ENCODE measurements around the gene SLC9A5.

SLC9A5 gene, protein sequence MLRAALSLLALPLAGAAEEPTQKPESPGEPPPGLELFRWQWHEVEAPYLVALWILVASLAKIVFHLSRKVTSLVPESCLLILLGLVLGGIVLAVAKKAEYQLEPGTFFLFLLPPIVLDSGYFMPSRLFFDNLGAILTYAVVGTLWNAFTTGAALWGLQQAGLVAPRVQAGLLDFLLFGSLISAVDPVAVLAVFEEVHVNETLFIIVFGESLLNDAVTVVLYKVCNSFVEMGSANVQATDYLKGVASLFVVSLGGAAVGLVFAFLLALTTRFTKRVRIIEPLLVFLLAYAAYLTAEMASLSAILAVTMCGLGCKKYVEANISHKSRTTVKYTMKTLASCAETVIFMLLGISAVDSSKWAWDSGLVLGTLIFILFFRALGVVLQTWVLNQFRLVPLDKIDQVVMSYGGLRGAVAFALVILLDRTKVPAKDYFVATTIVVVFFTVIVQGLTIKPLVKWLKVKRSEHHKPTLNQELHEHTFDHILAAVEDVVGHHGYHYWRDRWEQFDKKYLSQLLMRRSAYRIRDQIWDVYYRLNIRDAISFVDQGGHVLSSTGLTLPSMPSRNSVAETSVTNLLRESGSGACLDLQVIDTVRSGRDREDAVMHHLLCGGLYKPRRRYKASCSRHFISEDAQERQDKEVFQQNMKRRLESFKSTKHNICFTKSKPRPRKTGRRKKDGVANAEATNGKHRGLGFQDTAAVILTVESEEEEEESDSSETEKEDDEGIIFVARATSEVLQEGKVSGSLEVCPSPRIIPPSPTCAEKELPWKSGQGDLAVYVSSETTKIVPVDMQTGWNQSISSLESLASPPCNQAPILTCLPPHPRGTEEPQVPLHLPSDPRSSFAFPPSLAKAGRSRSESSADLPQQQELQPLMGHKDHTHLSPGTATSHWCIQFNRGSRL

DNA sequence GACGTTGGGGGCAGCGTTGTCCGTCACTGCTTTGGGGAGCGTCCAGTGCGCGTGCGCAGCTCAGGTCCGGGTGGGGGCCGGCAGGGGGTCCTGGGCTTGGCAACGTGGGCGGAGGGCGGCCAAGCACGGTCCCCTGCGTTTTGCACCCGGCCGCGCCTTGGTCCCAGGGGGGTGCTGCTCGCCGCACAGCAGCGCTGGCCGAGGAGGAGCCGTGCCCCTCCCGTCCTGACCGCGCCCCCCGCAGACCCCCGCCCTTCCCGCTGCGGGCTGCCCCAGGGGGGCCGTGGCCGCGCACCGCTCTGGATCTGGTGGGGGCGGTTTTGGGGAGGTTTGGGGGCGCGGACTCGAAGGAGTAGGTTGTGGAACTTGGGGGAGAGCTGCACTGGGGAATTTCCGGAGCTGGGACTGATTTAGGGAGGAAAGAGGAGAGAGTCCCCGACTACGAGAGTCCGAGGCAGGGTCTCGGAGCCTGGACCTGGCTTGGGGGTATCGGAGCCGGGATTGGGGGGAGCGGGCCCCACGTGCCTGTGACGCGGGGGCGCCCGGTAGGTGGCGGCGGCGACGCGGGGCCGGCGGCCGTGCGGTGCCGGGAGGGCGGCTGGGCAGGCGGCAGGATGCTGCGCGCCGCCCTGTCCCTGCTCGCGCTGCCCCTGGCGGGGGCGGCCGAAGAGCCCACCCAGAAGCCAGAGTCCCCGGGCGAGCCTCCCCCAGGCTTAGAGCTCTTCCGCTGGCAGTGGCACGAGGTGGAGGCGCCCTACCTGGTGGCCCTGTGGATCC is at the start of gene SLC9A5:
Gene SLC9A5 (plus strand): TSS at position 579 of the 777 bp plus-strand sequence. CDS start 36 bp downstream, at position 615.
- Mint-ChIP-seq H3K27ac (peak within 1 kb of the TSS; percentile 88), H3K4me3 (peak within 1 kb of the TSS; percentile 89), H3K4me1 (ENCODE audit: low read depth) (peaks cover 50% of the 10 kb centered on the region), H3K36me3 (ENCODE audit: low read depth) (peaks cover 10% of the 10 kb centered on the region), H3K27me3 (peaks cover 38% of the 10 kb centered on the region), H3K9me3 (no peaks in the 10 kb centered on the region)
- intact Hi-C loops (cut with micrococcal nuclease), result no loop called here

DNA sequence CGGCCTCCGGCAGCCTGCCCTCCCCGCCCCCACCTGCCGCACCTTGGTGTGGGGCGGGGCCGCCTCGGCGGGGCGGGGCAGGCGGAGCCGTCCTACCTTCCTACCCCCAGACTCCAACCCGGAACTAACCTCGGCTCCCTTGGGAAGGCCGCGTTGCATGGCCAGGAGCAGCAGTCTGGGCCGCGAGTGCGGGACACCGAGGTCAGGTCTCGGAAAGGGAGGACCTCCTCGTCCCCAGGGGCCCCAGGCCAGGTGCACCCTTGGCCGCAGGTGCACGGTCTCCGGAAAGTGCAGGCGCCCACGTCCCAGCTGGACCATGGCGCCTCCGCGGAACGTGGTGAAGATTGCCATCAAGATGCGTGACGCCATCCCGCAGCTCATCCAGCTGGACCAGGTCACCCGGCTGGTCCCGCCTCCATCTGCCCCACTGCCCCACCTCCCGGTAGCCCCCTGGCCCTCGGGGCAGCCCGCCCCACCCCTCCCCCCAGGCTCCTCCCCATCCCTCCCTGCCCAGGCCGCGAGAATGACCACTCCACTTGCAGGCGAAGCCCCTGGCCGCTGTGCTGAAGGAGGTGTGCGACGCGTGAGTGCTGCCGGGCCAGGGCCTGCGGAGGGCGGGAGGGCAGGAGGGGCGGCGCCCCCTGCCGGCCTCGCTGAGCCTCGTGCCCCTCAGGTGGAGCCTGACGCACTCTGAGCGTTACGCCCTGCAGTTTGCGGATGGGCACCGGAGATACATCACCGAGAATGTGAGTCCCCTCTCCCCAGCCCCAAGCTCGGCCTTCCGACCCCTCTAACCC is 49.6 kb upstream of the SLC9A5 start, which contains the start of gene ELMO3:
Gene ELMO3 (plus strand): TSS at position 121 of the 797 bp plus-strand sequence. CDS start 196 bp downstream, at position 317.
- H3K36me3 Mint-ChIP-seq (ENCODE audit: low read depth), result peaks cover 95% of the 10 kb centered on the region

GRCh38 chr16:67199808-67200198 is 49.0 kb upstream of the SLC9A5 start:
- intact Hi-C loops (cut with micrococcal nuclease), result loop anchor here (5.0 kb wide), 1 partner anchor 42 kb away; no protein-coding TSS in a partner anchor
- Mint-ChIP-seq H3K27me3 (no peaks in the 10 kb centered on the region), H3K36me3 (ENCODE audit: low read depth) (peaks cover 95% of the 10 kb centered on the region), H3K9me3 (no peaks in the 10 kb centered on the region), H3K4me1 (ENCODE audit: low read depth) (peaks cover 42% of the 10 kb centered on the region), H3K27ac (peak overlapping the region; percentile 23), H3K4me3 (no peak overlapping the region)

More for the DNA sequence above, 49.6 kb upstream of the SLC9A5 start, which contains the start of gene ELMO3:
- Mint-ChIP-seq H3K27ac (peak within 1 kb of the TSS; percentile 70), H3K9me3 (no peaks in the 10 kb centered on the region), H3K4me1 (ENCODE audit: low read depth) (peaks cover 48% of the 10 kb centered on the region), H3K4me3 (no peak within 1 kb of the TSS), H3K27me3 (no peaks in the 10 kb centered on the region)
- intact Hi-C loops (cut with micrococcal nuclease), result loop anchor here (5.0 kb wide), 1 partner anchor 43 kb away; no protein-coding TSS in a partner anchor

GRCh38 chr16:67200491-67200890 is 48.3 kb upstream of the SLC9A5 start:
- H3K27me3 Mint-ChIP-seq, result no peaks in the 10 kb centered on the region
- H3K4me1 Mint-ChIP-seq (ENCODE audit: low read depth), result peaks cover 40% of the 10 kb centered on the region
- no peaks in the 10 kb centered on the region for H3K9me3 Mint-ChIP-seq
- peaks cover 95% of the 10 kb centered on the region for H3K36me3 Mint-ChIP-seq (ENCODE audit: low read depth)
- no peak overlapping the region for H3K27ac Mint-ChIP-seq
- H3K4me3 Mint-ChIP-seq, result no peak overlapping the region
- intact Hi-C loops (cut with micrococcal nuclease), result no loop called here

GRCh38 chr16:67201411-67202345 is 47.1 kb upstream of the SLC9A5 start:
- H3K9me3 Mint-ChIP-seq, result no peaks in the 10 kb centered on the region
- H3K27me3 Mint-ChIP-seq, result no peaks in the 10 kb centered on the region
- H3K36me3 Mint-ChIP-seq (ENCODE audit: low read depth), result peaks cover 95% of the 10 kb centered on the region
- H3K4me3 Mint-ChIP-seq, result no peak overlapping the region
- no peak overlapping the region for H3K27ac Mint-ChIP-seq
- peaks cover 28% of the 10 kb centered on the region for H3K4me1 Mint-ChIP-seq (ENCODE audit: low read depth)
- intact Hi-C loops (cut with micrococcal nuclease), result no loop called here

GRCh38 chr16:67202426-67202825 is 46.4 kb upstream of the SLC9A5 start:
- intact Hi-C loops (cut with micrococcal nuclease), result no loop called here
- Mint-ChIP-seq H3K9me3 (no peaks in the 10 kb centered on the region), H3K27me3 (no peaks in the 10 kb centered on the region)

DNA sequence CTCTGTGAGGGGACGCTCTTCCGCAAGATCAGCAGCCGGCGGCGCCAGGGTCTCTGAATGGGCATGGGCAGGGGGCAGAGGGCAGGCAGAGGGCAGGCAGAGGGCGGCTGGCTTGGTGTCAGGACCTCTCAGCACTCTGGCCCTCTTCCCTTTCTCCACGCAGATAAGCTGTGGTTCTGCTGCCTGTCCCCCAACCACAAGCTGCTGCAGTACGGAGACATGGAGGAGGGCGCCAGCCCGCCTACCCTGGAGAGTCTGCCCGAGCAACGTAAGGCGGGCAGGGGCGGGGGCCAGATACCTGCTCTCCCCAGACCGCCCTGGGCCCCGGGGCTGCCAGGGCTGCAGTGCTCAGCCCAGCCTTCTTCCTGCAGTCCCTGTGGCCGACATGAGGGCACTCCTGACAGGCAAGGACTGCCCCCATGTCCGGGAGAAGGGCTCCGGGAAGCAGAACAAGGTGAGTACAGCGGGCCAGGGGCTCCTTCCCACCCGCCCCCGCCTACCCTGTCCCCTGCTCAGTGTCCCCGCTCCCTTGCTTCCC is 45.8 kb upstream of the SLC9A5 start:
- Mint-ChIP-seq H3K36me3 (ENCODE audit: low read depth) (peaks cover 90% of the 10 kb centered on the region), H3K27me3 (no peaks in the 10 kb centered on the region), H3K9me3 (no peaks in the 10 kb centered on the region), H3K4me3 (no peak overlapping the region), H3K27ac (no peak overlapping the region), H3K4me1 (ENCODE audit: low read depth) (peaks cover 15% of the 10 kb centered on the region)
- intact Hi-C loops (cut with micrococcal nuclease), result no loop called here

More at GRCh38 chr16:67202426-67202825, 46.4 kb upstream of the SLC9A5 start:
- H3K27ac Mint-ChIP-seq, result no peak overlapping the region
- H3K4me1 Mint-ChIP-seq (ENCODE audit: low read depth), result peaks cover 21% of the 10 kb centered on the region
- H3K4me3 Mint-ChIP-seq, result no peak overlapping the region
- peaks cover 95% of the 10 kb centered on the region for H3K36me3 Mint-ChIP-seq (ENCODE audit: low read depth)

DNA sequence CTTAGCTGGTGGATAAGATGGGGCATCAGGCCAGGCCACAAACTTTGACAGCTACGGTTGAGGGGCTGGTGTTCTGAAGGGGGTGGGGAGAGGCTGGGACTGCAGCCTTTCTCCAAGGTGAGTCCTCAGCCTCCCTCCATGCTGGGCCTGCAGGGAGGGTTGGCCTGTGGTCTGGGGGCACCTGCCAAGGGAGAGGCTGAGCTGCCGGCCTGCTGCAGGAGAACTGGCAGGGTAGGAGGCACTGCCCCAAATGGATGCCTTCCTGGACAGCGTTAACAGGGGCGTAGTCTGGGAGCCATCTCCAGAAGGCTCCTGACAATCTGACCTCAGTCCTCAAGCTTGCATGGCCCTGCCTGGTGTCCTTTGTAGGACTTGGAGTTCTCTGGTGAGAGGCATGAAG is 44.7 kb upstream of the SLC9A5 start:
- Mint-ChIP-seq H3K4me1 (ENCODE audit: low read depth) (peaks cover 8% of the 10 kb centered on the region), H3K27me3 (no peaks in the 10 kb centered on the region), H3K4me3 (no peak overlapping the region), H3K36me3 (ENCODE audit: low read depth) (peaks cover 82% of the 10 kb centered on the region), H3K27ac (no peak overlapping the region), H3K9me3 (no peaks in the 10 kb centered on the region)
- intact Hi-C loops (cut with micrococcal nuclease), result no loop called here

DNA sequence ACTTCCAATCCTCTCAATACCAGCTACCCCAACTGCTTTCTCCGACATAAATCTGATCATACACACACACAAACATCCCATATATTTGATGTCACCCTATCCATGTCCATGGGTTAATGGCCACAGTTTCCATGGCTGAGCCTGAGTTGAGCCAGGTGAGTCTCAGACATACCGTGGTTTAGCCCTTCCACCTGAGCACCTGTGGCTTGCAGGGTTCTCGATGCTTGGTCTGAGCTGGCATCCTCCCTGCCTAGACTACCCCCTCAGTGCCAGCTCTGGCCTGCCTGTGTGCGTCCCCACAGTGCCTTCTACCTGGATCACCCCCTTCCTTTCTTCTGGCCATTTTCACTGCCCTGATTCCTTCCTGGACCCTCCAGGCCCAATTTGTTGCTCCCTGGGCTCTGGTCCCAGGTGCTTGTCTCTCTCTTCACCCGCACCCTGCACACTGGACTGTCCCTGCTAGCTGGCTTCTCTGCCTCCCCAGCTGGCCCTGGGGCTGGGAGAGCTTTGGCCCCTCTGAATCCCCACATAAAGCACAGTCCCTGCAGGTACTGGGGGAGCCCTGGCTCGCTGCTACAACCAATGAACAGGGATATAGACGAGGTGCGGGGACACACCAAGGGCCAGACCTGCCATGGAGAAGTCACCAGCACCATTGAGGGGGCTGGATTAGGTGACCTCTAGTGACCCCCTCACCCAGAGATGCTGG is 42.5 kb upstream of the SLC9A5 start:
- H3K36me3 Mint-ChIP-seq (ENCODE audit: low read depth), result peaks cover 74% of the 10 kb centered on the region
- no peaks in the 10 kb centered on the region for H3K27me3 Mint-ChIP-seq
- H3K9me3 Mint-ChIP-seq, result no peaks in the 10 kb centered on the region
- no peaks in the 10 kb centered on the region for H3K4me1 Mint-ChIP-seq (ENCODE audit: low read depth)
- H3K27ac Mint-ChIP-seq, result no peak overlapping the region
- intact Hi-C loops (cut with micrococcal nuclease), result no loop called here
- H3K4me3 Mint-ChIP-seq, result no peak overlapping the region

DNA sequence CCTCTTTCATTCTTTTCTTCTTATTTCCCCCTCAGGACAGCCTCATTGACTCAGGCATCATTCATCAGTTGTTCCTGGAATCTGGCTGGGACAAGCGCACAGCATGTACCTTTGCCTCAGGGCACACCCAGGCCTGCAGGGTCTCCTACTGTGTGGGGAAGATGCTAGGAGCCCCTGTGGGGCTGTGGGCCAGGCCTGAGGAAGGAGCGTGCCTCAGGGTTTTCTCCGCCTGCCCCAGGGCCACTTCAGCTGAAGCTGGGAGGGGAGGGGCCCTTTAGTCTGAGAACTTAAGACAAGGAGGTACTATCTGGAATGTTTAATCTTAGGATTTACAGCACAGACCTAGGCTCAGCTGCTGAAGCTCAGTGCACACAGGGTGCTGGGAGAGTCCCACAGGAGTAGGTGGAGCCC is 41.9 kb upstream of the SLC9A5 start:
- Mint-ChIP-seq H3K27me3 (no peaks in the 10 kb centered on the region), H3K9me3 (no peaks in the 10 kb centered on the region), H3K27ac (no peak overlapping the region), H3K4me1 (ENCODE audit: low read depth) (no peaks in the 10 kb centered on the region), H3K4me3 (no peak overlapping the region), H3K36me3 (ENCODE audit: low read depth) (peaks cover 68% of the 10 kb centered on the region)
- intact Hi-C loops (cut with micrococcal nuclease), result no loop called here

DNA sequence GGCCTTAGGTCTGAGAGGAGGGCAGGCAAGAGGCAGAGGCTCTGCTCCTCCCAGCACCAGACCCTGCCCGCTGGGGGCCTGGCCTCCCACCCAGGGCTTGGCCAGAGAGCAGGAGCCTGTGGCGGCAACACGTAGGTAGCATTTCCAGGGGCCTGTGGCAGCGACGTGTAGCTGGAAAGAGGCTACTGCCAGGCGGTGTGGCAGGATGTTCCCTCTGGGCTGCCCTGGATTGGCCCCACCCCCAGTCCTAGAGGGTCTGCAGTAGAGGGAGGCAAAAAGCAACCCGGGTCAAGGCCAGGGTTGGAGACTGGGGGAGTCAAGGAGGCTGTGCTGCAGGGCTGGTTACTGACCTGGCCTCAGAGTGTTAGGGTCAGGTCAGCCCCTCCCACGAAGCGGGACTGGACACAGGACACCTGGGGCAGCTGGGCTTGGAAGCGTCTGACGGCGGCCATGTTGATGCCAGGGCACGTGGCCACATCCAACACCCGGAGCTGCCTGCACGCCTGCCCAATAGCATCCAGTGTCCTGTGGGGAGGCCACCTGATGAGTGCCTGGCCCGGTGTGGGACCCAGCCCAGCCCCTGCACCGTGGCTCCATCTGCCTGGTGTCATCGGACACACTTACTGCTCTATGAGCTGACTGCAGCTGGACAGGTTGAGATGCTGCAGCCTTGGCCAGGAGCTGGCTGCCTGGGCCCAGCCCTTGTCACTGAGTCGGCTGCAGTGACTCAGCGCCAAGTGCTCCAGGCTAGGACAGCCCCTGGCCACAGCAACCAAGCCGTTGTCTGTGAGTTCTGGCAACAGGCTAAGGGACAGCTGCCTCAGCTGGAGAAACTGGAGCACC is 41.3 kb upstream of the SLC9A5 start:
- Mint-ChIP-seq H3K4me3 (no peak overlapping the region), H3K27ac (no peak overlapping the region), H3K36me3 (ENCODE audit: low read depth) (peaks cover 62% of the 10 kb centered on the region), H3K9me3 (no peaks in the 10 kb centered on the region), H3K4me1 (ENCODE audit: low read depth) (no peaks in the 10 kb centered on the region), H3K27me3 (no peaks in the 10 kb centered on the region)
- intact Hi-C loops (cut with micrococcal nuclease), result no loop called here
